Measurements from ENCODE around the gene NRP2. TPM values are rescaled to one million over a fixed set of nuclear protein-coding genes. Genes with fewer than 3 reads are reported as not detected.

Gene NRP2
- total and polyA plus RNA-seq, 2 donors (not counting 1 experiment from before 2014, with no cell fraction given): 16.6 to 28.7 TPM

DNA sequence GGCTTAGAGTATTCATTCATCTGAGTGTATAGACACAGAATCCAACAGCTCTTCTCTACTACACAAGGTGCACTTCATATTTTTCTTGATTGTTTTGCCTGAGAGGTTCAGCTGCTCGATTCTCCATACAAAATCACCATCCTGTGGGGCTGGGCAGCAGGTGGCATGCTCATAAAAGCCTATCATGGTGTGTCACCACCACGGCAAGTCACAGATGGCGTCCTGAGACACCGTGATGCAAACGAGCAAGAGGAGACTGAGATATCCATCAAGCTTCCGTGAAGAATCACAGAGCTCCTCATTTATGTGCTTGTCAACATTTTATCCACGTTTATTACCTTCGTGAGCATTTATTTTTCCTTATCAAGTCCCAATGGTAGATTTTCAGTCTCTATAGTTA lies 22.4 kb upstream of the NRP2 start:
- no peak for DNase-seq (ENCODE audit: low read depth in 2 of 2)
- H3K79me2 ChIP-seq (ENCODE audit: control insufficient read depth, insufficient read depth, low read length): no peaks in the 10 kb centered on the region
- peak overlapping the region; percentile 82 for H3K4me2 ChIP-seq (ENCODE audit: extremely low read depth, insufficient read depth, low read length)
- no peaks in the 10 kb centered on the region for H3K36me3 ChIP-seq (ENCODE audit: control insufficient read depth, insufficient read depth, low read length)
- no peak overlapping the region for H3K4me3 ChIP-seq (replicated peaks in 1 of 4; ENCODE audit: control extremely low read depth in 1 of 4, insufficient read depth in 1 of 4, low read depth in 3 of 4, low read length in 4 of 4)
- no peak overlapping the region for H3K9ac ChIP-seq (ENCODE audit: insufficient read depth, low read length)
- H3K4me1 ChIP-seq (ENCODE audit: control insufficient read depth, extremely low read depth, insufficient read depth, low read length): peaks cover 20% of the 10 kb centered on the region
- H4K20me1 ChIP-seq (ENCODE audit: control insufficient read depth, extremely low read depth, insufficient read depth, low read length): no peaks in the 10 kb centered on the region
- H3K9me3 ChIP-seq (ENCODE audit: control insufficient read depth, insufficient read depth, low read depth, low read length): no peaks in the 10 kb centered on the region
- no peak overlapping the region for H3K27ac ChIP-seq (ENCODE audit: insufficient read depth, low read length)
- TF ChIP-seq, protein P1, sequence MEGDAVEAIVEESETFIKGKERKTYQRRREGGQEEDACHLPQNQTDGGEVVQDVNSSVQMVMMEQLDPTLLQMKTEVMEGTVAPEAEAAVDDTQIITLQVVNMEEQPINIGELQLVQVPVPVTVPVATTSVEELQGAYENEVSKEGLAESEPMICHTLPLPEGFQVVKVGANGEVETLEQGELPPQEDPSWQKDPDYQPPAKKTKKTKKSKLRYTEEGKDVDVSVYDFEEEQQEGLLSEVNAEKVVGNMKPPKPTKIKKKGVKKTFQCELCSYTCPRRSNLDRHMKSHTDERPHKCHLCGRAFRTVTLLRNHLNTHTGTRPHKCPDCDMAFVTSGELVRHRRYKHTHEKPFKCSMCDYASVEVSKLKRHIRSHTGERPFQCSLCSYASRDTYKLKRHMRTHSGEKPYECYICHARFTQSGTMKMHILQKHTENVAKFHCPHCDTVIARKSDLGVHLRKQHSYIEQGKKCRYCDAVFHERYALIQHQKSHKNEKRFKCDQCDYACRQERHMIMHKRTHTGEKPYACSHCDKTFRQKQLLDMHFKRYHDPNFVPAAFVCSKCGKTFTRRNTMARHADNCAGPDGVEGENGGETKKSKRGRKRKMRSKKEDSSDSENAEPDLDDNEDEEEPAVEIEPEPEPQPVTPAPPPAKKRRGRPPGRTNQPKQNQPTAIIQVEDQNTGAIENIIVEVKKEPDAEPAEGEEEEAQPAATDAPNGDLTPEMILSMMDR (conservative IDR thresholded peaks at IDR 0.05 in 1 of 2, IDR thresholded peaks at IDR 0.05 in 1 of 2; ENCODE audit: low read depth in 1 of 2, low read length in 2 of 2): no peak
- no peak for TF ChIP-seq EZH2 (IDR thresholded peaks at IDR 0.05; ENCODE audit: low read length, missing control alignments)
- no peak overlapping the region for H2AFZ ChIP-seq (ENCODE audit: low read length)
- H3K27me3 ChIP-seq (ENCODE audit: control insufficient read depth, insufficient read depth, low read length): no peaks in the 10 kb centered on the region

DNA sequence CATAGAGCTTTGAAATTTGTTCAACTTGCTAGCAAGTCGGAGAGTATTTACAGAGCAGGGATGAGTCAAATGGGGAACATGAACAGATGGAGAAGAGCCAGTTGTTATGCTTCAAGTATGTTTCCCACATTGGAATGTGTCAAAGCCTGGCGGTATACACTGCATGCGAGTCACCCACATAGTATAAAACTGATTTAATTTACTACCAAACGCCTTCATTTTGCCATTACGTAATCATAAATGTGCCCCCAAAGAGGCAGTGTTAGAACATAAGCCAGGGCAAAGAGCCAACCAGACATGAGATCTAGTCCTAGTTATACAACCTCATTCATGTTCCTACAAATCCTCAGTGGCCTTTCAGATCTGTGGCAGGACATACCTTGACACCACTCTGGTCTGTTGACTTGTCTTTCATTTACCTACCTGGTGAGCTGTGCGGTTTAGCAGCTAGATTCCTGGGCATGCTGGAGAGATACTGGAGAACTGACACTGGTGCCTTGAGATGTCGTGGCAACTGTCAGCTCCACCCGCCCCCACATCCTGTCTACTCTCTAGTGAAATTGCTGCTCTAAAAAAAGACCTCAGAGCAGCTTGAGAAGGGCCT lies 21.7 kb upstream of the NRP2 start:
- Histone ChIP-seq H3K4me3 (replicated peaks in 1 of 4; ENCODE audit: control extremely low read depth in 1 of 4, insufficient read depth in 1 of 4, low read depth in 3 of 4, low read length in 4 of 4) (peak overlapping the region in 1 of 4 experiments; percentile 1), H3K27me3 (ENCODE audit: control insufficient read depth, insufficient read depth, low read length) (no peaks in the 10 kb centered on the region), H3K79me2 (ENCODE audit: control insufficient read depth, insufficient read depth, low read length) (no peaks in the 10 kb centered on the region), H3K27ac (ENCODE audit: insufficient read depth, low read length) (peak overlapping the region; percentile 58), H2AFZ (ENCODE audit: low read length) (no peak overlapping the region), H3K9ac (ENCODE audit: insufficient read depth, low read length) (no peak overlapping the region), H3K9me3 (ENCODE audit: control insufficient read depth, insufficient read depth, low read depth, low read length) (no peaks in the 10 kb centered on the region), H3K4me1 (ENCODE audit: control insufficient read depth, extremely low read depth, insufficient read depth, low read length) (peaks cover 20% of the 10 kb centered on the region), H3K4me2 (ENCODE audit: extremely low read depth, insufficient read depth, low read length) (peak overlapping the region; percentile 82), H3K36me3 (ENCODE audit: control insufficient read depth, insufficient read depth, low read length) (no peaks in the 10 kb centered on the region), H4K20me1 (ENCODE audit: control insufficient read depth, extremely low read depth, insufficient read depth, low read length) (no peaks in the 10 kb centered on the region)
- DNase-seq (ENCODE audit: low read depth in 2 of 2): peak; percentile 93 to 97
- TF ChIP-seq, protein P1 (conservative IDR thresholded peaks at IDR 0.05 in 1 of 2, IDR thresholded peaks at IDR 0.05 in 1 of 2; ENCODE audit: low read depth in 1 of 2, low read length in 2 of 2): no peak
- no peak for TF ChIP-seq EZH2 (IDR thresholded peaks at IDR 0.05; ENCODE audit: low read length, missing control alignments)

DNA sequence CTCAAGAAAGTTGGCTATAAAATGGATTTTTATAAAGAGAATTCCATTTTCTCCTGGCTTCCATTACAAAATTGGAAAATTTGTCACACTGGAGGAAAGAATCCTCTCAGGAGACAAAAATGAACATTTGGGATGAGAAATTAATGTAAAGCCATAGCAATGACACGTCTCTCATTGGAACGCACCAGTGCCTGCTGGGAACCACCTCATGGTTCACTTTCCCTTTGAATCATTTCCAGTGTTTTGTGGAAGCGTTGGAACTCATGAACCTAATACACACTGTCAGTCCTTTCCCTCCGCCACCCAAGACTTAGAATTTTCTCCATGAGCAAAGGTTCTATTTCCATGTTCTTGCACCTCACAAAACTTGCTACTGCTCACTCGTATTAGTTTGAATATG lies 21.0 kb upstream of the NRP2 start:
- DNase-seq (ENCODE audit: low read depth in 2 of 2): no peak
- peaks cover 20% of the 10 kb centered on the region for H3K4me1 ChIP-seq (ENCODE audit: control insufficient read depth, extremely low read depth, insufficient read depth, low read length)
- TF ChIP-seq, protein P1 (conservative IDR thresholded peaks at IDR 0.05 in 1 of 2, IDR thresholded peaks at IDR 0.05 in 1 of 2; ENCODE audit: low read depth in 1 of 2, low read length in 2 of 2): no peak
- TF ChIP-seq EZH2 (IDR thresholded peaks at IDR 0.05; ENCODE audit: low read length, missing control alignments): no peak
- H3K9me3 ChIP-seq (ENCODE audit: control insufficient read depth, insufficient read depth, low read depth, low read length): no peaks in the 10 kb centered on the region
- no peaks in the 10 kb centered on the region for H3K36me3 ChIP-seq (ENCODE audit: control insufficient read depth, insufficient read depth, low read length)
- H4K20me1 ChIP-seq (ENCODE audit: control insufficient read depth, extremely low read depth, insufficient read depth, low read length): no peaks in the 10 kb centered on the region
- H3K27ac ChIP-seq (ENCODE audit: insufficient read depth, low read length): peak overlapping the region; percentile 58
- H3K9ac ChIP-seq (ENCODE audit: insufficient read depth, low read length): no peak overlapping the region
- peak overlapping the region; percentile 82 for H3K4me2 ChIP-seq (ENCODE audit: extremely low read depth, insufficient read depth, low read length)
- H3K4me3 ChIP-seq (replicated peaks in 1 of 4; ENCODE audit: control extremely low read depth in 1 of 4, insufficient read depth in 1 of 4, low read depth in 3 of 4, low read length in 4 of 4): no peak overlapping the region
- H3K27me3 ChIP-seq (ENCODE audit: control insufficient read depth, insufficient read depth, low read length): no peaks in the 10 kb centered on the region
- no peaks in the 10 kb centered on the region for H3K79me2 ChIP-seq (ENCODE audit: control insufficient read depth, insufficient read depth, low read length)
- no peak overlapping the region for H2AFZ ChIP-seq (ENCODE audit: low read length)

Measured in fibroblast of lung (primary cell).